Neural progenitor cell (in vitro differentiated cells): ENCODE results near the gene SIAH3. TPM values are rescaled to one million over a fixed set of nuclear protein-coding genes. Genes with fewer than 3 reads are reported as not detected.

Source experiments
- DNase-seq: peaks from one replicate; pipeline ENCODE4 v3.0.0-alpha.2; 2016; ENCODE audit warnings: low spot score
- H2AFZ ChIP-seq: fragments of 200-600 bp; sonication (generic); replicated peaks from 2 replicates; pipeline ENCODE4 v1.6.1; 2016; ENCODE audit warnings: antibody characterized with exemption
- H3F3A ChIP-seq: fragments of 200-600 bp; sonication (generic); 2 replicates; pipeline ENCODE4 v1.6.1; 2016; ENCODE audit warnings: antibody characterized with exemption, low read depth
- H3K27ac ChIP-seq: fragments of 200-600 bp; sonication (generic); 2 replicates; pipeline ENCODE4 v1.5.1; 2016; ENCODE audit warnings: mild to moderate bottlenecking
- H3K27me3 ChIP-seq: fragments of 200-600 bp; sonication (generic); 2 replicates; pipeline ENCODE4 v1.6.1; 2016; ENCODE audit warnings: mild to moderate bottlenecking, moderate library complexity
- H3K36me3 ChIP-seq: fragments of 200-600 bp; sonication (generic); 2 replicates; pipeline ENCODE4 v1.5.1; 2016
- H3K4me1 ChIP-seq: fragments of 200-600 bp; sonication (generic); 2 replicates; pipeline ENCODE4 v1.6.1; 2016; ENCODE audit warnings: mixed run types
- H3K4me2 ChIP-seq: fragments of 200-600 bp; sonication (generic); 2 replicates; pipeline ENCODE4 v1.6.1; 2016
- H3K4me3 ChIP-seq: fragments of 200-600 bp; sonication (generic); 2 replicates; pipeline ENCODE4 v1.5.1; 2016
- H3K79me2 ChIP-seq: fragments of 200-600 bp; sonication (generic); 2 replicates; pipeline ENCODE4 v1.6.1; 2016; ENCODE audit warnings: low read depth
- H3K9ac ChIP-seq: fragments of 200-600 bp; sonication (generic); 2 replicates; pipeline ENCODE4 v1.6.1; 2016
- H3K9me3 ChIP-seq: fragments of 200-600 bp; sonication (generic); 2 replicates; pipeline ENCODE4 v1.5.1; 2016; ENCODE audit warnings: low read depth
- H4K20me1 ChIP-seq: fragments of 200-600 bp; sonication (generic); 2 replicates; pipeline ENCODE4 v1.6.1; 2016; ENCODE audit warnings: low read depth
- H3K27ac Mint-ChIP-seq: 3 replicates; pipeline ENCODE4 v1.8.0; 2021; ENCODE audit warnings: mixed read lengths
- H3K27me3 Mint-ChIP-seq: 2 replicates; pipeline ENCODE4 v1.8.0; 2022; ENCODE audit warnings: low read depth, mild to moderate bottlenecking, inconsistent platforms, moderate library complexity, mixed read lengths; ENCODE audit not compliant: insufficient read depth
- H3K36me3 Mint-ChIP-seq: 3 replicates; pipeline ENCODE4 v1.8.0; 2021; ENCODE audit warnings: mixed read lengths
- H3K4me1 Mint-ChIP-seq: 3 replicates; pipeline ENCODE4 v1.8.0; 2021; ENCODE audit warnings: mixed read lengths
- H3K4me3 Mint-ChIP-seq: 3 replicates; pipeline ENCODE4 v1.8.0; 2021; ENCODE audit warnings: mild to moderate bottlenecking, moderate library complexity, mixed read lengths
- H3K9me3 Mint-ChIP-seq: 3 replicates; pipeline ENCODE4 v1.8.0; 2020; ENCODE audit warnings: mixed read lengths
- CTCF ChIP-seq: fragments of 200-600 bp; sonication (generic); IDR thresholded peaks from 2 replicates; pipeline ENCODE4 v1.5.1; 2017; ENCODE audit warnings: antibody characterized with exemption, mild to moderate bottlenecking
- EZH2 ChIP-seq: fragments of 200-600 bp; sonication (generic); IDR thresholded peaks from 2 replicates; pipeline ENCODE4 v1.6.1; 2017; ENCODE audit warnings: antibody characterized with exemption, mild to moderate bottlenecking, moderate library complexity
- EZH2phosphoT487 ChIP-seq: fragments of 200-600 bp; sonication (generic); IDR thresholded peaks from 2 replicates; pipeline ENCODE4 v1.6.1; 2017; ENCODE audit warnings: antibody characterized with exemption
- total RNA-seq: library from RNA; depleted of rRNA; stranded (reverse); fragments of >200 nt; gene quantifications from 2 replicates; pipeline ENCODE4 v1.2.3, GENCODE V29; 2015; ENCODE audit warnings: low replicate concordance

Gene SIAH3
- not detected in 2 replicates for total RNA-seq

- H4K20me1 ChIP-seq = no peaks in the 10 kb centered on the region
- peak within 1 kb of the TSS; percentile 46 for H3K4me3 ChIP-seq
- no peak within 1 kb of the TSS for H3K9ac ChIP-seq
- H2AFZ ChIP-seq = peak within 1 kb of the TSS; percentile 26
- H3K79me2 ChIP-seq = no peaks in the 10 kb centered on the region
- peaks cover 62% of the 10 kb centered on the region for H3K27me3 ChIP-seq
- H3K4me1 ChIP-seq = peaks cover 31% of the 10 kb centered on the region
- Mint-ChIP-seq H3K27ac (peak within 1 kb of the TSS; percentile 65), H3K4me3 (peak within 1 kb of the TSS; percentile 89), H3K4me1 (peaks cover 67% of the 10 kb centered on the region), H3K27me3 (peaks cover 8% of the 10 kb centered on the region), H3K9me3 (peaks cover 11% of the 10 kb centered on the region), H3K36me3 (no peaks in the 10 kb centered on the region)
- TF ChIP-seq EZH2 = peak; percentile 52
- TF ChIP-seq EZH2phosphoT487 = peak; percentile 12
- no peak for TF ChIP-seq CTCF
- no peaks in the 10 kb centered on the region for H3K9me3 ChIP-seq
- no peak within 1 kb of the TSS for H3K27ac ChIP-seq
- H3F3A ChIP-seq = no peaks in the 10 kb centered on the region
- DNase-seq = peak; percentile 34
- H3K4me2 ChIP-seq = peak within 1 kb of the TSS; percentile 79
- H3K36me3 ChIP-seq = no peaks in the 10 kb centered on the region
Measured at GRCh38 chr13:45851171-45851921, at the start of gene SIAH3. Gene SIAH3, minus strand, starts transcription at chr13:45851753. Its CDS starts 124 bp downstream, at chr13:45851629.

GRCh38 chr13:45899406-45899805 lies 47.9 kb upstream of the SIAH3 start:
- Histone ChIP-seq H3K4me1 (no peaks in the 10 kb centered on the region), H2AFZ (no peak overlapping the region), H4K20me1 (no peaks in the 10 kb centered on the region), H3F3A (no peaks in the 10 kb centered on the region), H3K4me2 (no peak overlapping the region), H3K27me3 (no peaks in the 10 kb centered on the region), H3K9ac (no peak overlapping the region), H3K27ac (no peak overlapping the region), H3K4me3 (no peak overlapping the region), H3K9me3 (no peaks in the 10 kb centered on the region), H3K36me3 (no peaks in the 10 kb centered on the region), H3K79me2 (no peaks in the 10 kb centered on the region)
- no peak for DNase-seq
- H3K36me3 Mint-ChIP-seq = no peaks in the 10 kb centered on the region
- H3K4me1 Mint-ChIP-seq = peaks cover 13% of the 10 kb centered on the region
- no peak overlapping the region for H3K27ac Mint-ChIP-seq
- no peaks in the 10 kb centered on the region for H3K9me3 Mint-ChIP-seq
- TF ChIP-seq EZH2phosphoT487 (no peak), CTCF (no peak), EZH2 (no peak)
- no peak overlapping the region for H3K4me3 Mint-ChIP-seq
- H3K27me3 Mint-ChIP-seq = peaks cover 7% of the 10 kb centered on the region

GRCh38 chr13:45897562-45897961 lies 46.0 kb upstream of the SIAH3 start:
- Mint-ChIP-seq H3K4me1 (peaks cover 8% of the 10 kb centered on the region), H3K36me3 (no peaks in the 10 kb centered on the region), H3K27ac (no peak overlapping the region), H3K9me3 (no peaks in the 10 kb centered on the region), H3K4me3 (no peak overlapping the region), H3K27me3 (peaks cover 7% of the 10 kb centered on the region)
- Histone ChIP-seq H3K4me1 (peaks cover 3% of the 10 kb centered on the region), H2AFZ (no peak overlapping the region), H3K9ac (no peak overlapping the region), H3K36me3 (no peaks in the 10 kb centered on the region), H3K9me3 (no peaks in the 10 kb centered on the region), H3K4me3 (no peak overlapping the region), H3K79me2 (no peaks in the 10 kb centered on the region), H3K4me2 (no peak overlapping the region), H3K27ac (no peak overlapping the region), H3K27me3 (no peaks in the 10 kb centered on the region), H4K20me1 (no peaks in the 10 kb centered on the region), H3F3A (no peaks in the 10 kb centered on the region)
- no peak for TF ChIP-seq EZH2phosphoT487
- TF ChIP-seq EZH2 = no peak
- no peak for TF ChIP-seq CTCF
- no peak for DNase-seq
